Esophagus muscularis mucosa (tissue), 3 donors: ENCODE results near the gene DDX56.
"Not testable (repeated sequence)": the region's sequence is repeated elsewhere in the genome, so short reads cannot be mapped to it uniquely, and the experiment has no call there.

Experiments
- CTCF ChIP-seq, 3 experiments: fragments of 200-600 bp in 2 of 3; fragments of 450-650 bp in 1 of 3; sonication (generic) in 2 of 3; IDR thresholded peaks; one replicate each; pipeline ENCODE4 v1.5.1; 2017 to 2019; ENCODE audit warnings: antibody characterized with exemption in 3 of 3, mild to moderate bottlenecking in 2 of 3, moderate library complexity in 1 of 3
- POLR2A ChIP-seq: fragments of 450-650 bp; IDR thresholded peaks from one replicate; pipeline ENCODE4 v1.6.1; 2017; ENCODE audit warnings: antibody characterized with exemption, moderate library complexity, mild to moderate bottlenecking, low read depth
- POLR2AphosphoS5 ChIP-seq, 2 donors: sonication (generic); formaldehyde crosslinking; IDR thresholded peaks; one replicate each; pipeline ENCODE4 v1.6.1; 2017; ENCODE audit warnings: antibody characterized with exemption in 2 of 2

DNA sequence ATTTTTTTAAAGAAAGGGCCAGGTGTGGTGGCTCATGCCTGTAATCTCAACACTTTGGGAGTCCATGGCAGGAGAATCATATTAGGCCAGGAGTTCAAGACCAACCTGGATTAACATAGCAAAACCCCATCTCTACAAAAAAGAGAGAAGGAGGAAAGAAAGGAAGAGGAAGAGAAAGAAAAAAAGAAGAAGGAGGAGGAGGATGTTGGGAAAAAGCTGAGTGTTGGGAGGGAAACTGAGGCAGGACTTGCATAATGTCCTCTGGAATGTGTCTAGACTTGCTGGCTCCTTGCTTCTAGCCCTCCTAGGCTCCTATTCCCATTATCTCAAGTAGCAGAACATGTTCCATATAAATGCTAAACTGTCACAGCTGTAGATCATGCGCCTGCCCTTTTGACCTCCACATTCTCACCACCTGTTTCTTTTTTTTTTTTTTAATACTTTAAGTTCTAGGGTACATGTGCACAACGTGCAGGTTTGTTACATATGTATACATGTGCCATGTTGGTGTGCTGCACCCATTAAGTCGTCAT is 21.2 kb downstream of the DDX56 start:
- TF ChIP-seq POLR2AphosphoS5 (IDR thresholded peaks at IDR 0.05); CTCF (IDR thresholded peaks at IDR 0.05); POLR2A: not testable (repeated sequence)
